ENCODE results near the gene APEH.

DNA sequence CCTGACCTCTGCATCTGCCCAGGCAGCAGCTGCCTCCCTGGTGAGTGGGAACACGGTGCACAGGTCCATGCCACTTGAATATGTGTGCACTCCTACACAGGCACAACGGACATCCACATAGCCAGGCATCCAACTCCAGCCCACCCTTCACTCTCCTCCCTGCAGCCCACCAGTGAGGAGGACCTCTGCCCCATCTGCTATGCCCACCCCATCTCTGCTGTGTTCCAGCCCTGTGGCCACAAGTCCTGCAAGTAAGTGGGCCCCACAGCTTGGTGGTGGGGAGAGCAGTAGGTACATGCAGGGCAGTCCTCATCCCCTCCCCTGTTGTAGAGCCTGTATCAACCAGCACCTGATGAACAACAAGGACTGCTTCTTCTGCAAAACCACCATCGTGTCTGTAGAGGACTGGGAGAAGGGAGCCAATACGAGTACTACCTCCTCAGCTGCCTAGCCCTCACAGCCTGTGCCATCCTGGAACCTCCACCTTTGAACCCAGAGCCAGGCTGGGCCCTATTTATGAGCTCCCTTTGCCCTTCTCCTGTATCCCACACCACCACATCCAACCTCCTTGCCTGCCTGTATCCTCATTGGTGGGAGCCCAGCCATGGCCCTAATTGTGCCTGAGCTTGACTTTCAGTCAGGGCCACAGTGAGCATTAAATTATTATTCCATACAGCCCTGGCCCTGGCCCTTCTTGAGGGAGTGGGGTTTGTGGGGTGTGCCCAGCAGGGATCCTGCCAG, 46.9 kb downstream of the APEH start:
- no peak for TF ChIP-seq EZH2 (IDR thresholded peaks at IDR 0.05; ENCODE audit: borderline replicate concordance, insufficient read depth, low read length, poor library complexity, severe bottlenecking)
- TF ChIP-seq CTCF (IDR thresholded peaks at IDR 0.05; ENCODE audit: poor library complexity, severe bottlenecking) = no peak
- no peak for TF ChIP-seq TAF1 (IDR thresholded peaks at IDR 0.05; ENCODE audit: low read depth)
- TF ChIP-seq SMC3 (conservative IDR thresholded peaks at IDR 0.05; ENCODE audit: poor library complexity) = no peak
- no peak for TF ChIP-seq RAD21 (conservative IDR thresholded peaks at IDR 0.05)
- no peak for TF ChIP-seq EP300 (conservative IDR thresholded peaks at IDR 0.05; ENCODE audit: poor library complexity, severe bottlenecking)
- no peak for TF ChIP-seq REST (IDR thresholded peaks at IDR 0.05; ENCODE audit: borderline replicate concordance)
- TF ChIP-seq POLR2AphosphoS5 (IDR thresholded peaks at IDR 0.05) = peak; percentile 6
- no peak for TF ChIP-seq MXI1 (conservative IDR thresholded peaks at IDR 0.05; ENCODE audit: poor library complexity, severe bottlenecking)

All from neural cell (in vitro differentiated cells).